Loucy (cell line): ENCODE results near the gene LTV1.

ENCODE experiments used
- H2AFZ ChIP-seq: fragments of 200-600 bp; sonication (generic); 2 replicates; pipeline ENCODE4 v1.6.0; 2016; ENCODE audit warnings: antibody characterized with exemption, mild to moderate bottlenecking, low read length, moderate library complexity
- H3F3A ChIP-seq: fragments of 200-600 bp; 2 replicates; pipeline ENCODE4 v1.6.0; 2016; ENCODE audit warnings: antibody characterized with exemption, low read depth, mild to moderate bottlenecking
- H3K27me3 ChIP-seq: fragments of 200-600 bp; sonication (generic); 2 replicates; pipeline ENCODE4 v1.6.1; 2014; ENCODE audit warnings: low read length, mild to moderate bottlenecking; ENCODE audit not compliant: insufficient read depth, poor library complexity, severe bottlenecking
- H3K36me3 ChIP-seq: fragments of 200-600 bp; sonication (generic); 2 replicates; pipeline ENCODE4 v1.6.1; 2016; ENCODE audit warnings: low read length; ENCODE audit not compliant: insufficient read depth
- H3K4me1 ChIP-seq: fragments of 200-600 bp; sonication (generic); 2 replicates; pipeline ENCODE4 v1.5.1; 2014; ENCODE audit warnings: low read length, mild to moderate bottlenecking; ENCODE audit not compliant: insufficient read depth, poor library complexity, severe bottlenecking
- H3K4me2 ChIP-seq: fragments of 200-600 bp; sonication (generic); 2 replicates; pipeline ENCODE4 v1.6.0; 2014; ENCODE audit warnings: antibody characterized with exemption, low read length, low read depth, mild to moderate bottlenecking; ENCODE audit not compliant: poor library complexity, severe bottlenecking
- H3K4me3 ChIP-seq: fragments of 200-600 bp; sonication (generic); 2 replicates; pipeline ENCODE4 v1.5.1; 2014; ENCODE audit warnings: low read length, mild to moderate bottlenecking, mixed read lengths; ENCODE audit not compliant: poor library complexity, severe bottlenecking
- H3K79me2 ChIP-seq: fragments of 200-600 bp; sonication (generic); 2 replicates; pipeline ENCODE4 v1.6.1; 2014; ENCODE audit warnings: low read length; ENCODE audit not compliant: insufficient read depth
- H3K9ac ChIP-seq: fragments of 200-600 bp; sonication (generic); 2 replicates; pipeline ENCODE4 v1.6.0; 2014; ENCODE audit warnings: mild to moderate bottlenecking, low read depth, low read length, moderate library complexity; ENCODE audit not compliant: poor library complexity, severe bottlenecking
- H3K9me2 ChIP-seq: fragments of 200-600 bp; sonication (generic); replicated peaks from 2 replicates; pipeline ENCODE4 v1.6.1; 2016; ENCODE audit warnings: low read depth, low read length, mixed read lengths
- H3K9me3 ChIP-seq: fragments of 200-600 bp; sonication (generic); 2 replicates; pipeline ENCODE4 v1.6.1; 2014; ENCODE audit warnings: mild to moderate bottlenecking, antibody characterized with exemption, low read length, low read depth; ENCODE audit not compliant: insufficient read depth
- H4K20me1 ChIP-seq: fragments of 200-600 bp; sonication (generic); 2 replicates; pipeline ENCODE4 v1.6.0; 2014; ENCODE audit warnings: antibody characterized with exemption, low read length, mild to moderate bottlenecking; ENCODE audit not compliant: insufficient read depth, poor library complexity, severe bottlenecking
- EZH2phosphoT487 ChIP-seq: fragments of 200-600 bp; IDR thresholded peaks from 2 replicates; pipeline ENCODE4 v1.6.1; 2018; ENCODE audit warnings: antibody characterized with exemption, mild to moderate bottlenecking, moderate library complexity, borderline replicate concordance
- TF ChIP-seq, protein P1 (sequence below): fragments of 200-600 bp; sonication (generic); conservative IDR thresholded peaks from 2 replicates; pipeline ENCODE4 v1.5.1; 2014; ENCODE audit warnings: mild to moderate bottlenecking, antibody characterized with exemption, low read length

LTV1 gene

DNA sequence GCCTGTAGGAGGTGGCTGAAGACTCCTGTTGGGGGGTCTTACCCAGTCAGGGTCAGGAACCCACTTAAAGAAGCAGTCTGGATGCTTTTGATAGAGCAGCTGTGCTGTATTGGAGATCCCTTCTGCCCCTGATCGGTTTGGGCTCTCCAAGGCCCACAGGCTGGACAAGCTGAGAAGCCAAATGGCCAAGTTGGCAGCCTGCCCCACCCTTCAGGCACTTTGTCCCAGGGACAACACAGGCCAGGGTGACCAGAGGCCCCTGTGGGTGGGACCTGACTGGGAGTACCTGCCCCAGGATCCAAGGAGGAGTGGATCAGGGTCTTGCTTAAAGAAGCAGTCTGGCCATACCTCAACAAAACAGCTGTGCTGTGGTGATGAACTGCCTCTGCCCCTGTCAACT is 69.5 kb downstream of the LTV1 start:
- TF ChIP-seq, protein P1, sequence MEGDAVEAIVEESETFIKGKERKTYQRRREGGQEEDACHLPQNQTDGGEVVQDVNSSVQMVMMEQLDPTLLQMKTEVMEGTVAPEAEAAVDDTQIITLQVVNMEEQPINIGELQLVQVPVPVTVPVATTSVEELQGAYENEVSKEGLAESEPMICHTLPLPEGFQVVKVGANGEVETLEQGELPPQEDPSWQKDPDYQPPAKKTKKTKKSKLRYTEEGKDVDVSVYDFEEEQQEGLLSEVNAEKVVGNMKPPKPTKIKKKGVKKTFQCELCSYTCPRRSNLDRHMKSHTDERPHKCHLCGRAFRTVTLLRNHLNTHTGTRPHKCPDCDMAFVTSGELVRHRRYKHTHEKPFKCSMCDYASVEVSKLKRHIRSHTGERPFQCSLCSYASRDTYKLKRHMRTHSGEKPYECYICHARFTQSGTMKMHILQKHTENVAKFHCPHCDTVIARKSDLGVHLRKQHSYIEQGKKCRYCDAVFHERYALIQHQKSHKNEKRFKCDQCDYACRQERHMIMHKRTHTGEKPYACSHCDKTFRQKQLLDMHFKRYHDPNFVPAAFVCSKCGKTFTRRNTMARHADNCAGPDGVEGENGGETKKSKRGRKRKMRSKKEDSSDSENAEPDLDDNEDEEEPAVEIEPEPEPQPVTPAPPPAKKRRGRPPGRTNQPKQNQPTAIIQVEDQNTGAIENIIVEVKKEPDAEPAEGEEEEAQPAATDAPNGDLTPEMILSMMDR: no peak
- no peak for TF ChIP-seq EZH2phosphoT487
- Histone ChIP-seq H3K27me3 (no peaks in the 10 kb centered on the region), H3K36me3 (no peaks in the 10 kb centered on the region), H3K4me3 (no peak overlapping the region), H3F3A (no peaks in the 10 kb centered on the region), H3K4me1 (no peaks in the 10 kb centered on the region), H3K9me3 (peaks cover 2% of the 10 kb centered on the region; the same call in 1 of the 2 replicates), H2AFZ (no peak overlapping the region), H3K4me2 (no peak overlapping the region), H4K20me1 (no peaks in the 10 kb centered on the region), H3K9me2 (no peaks in the 10 kb centered on the region), H3K79me2 (no peaks in the 10 kb centered on the region), H3K9ac (no peak overlapping the region)
